ENCODE results near the gene RBM3. TPM values are rescaled to one million over a fixed set of nuclear protein-coding genes. Genes with fewer than 3 reads are reported as not detected.

RBM3 gene

GRCh38 chrX:48617542-48618340 lies 43.5 kb downstream of the RBM3 start:
- 81% methylated on average over 7 of the region's 8 CpGs for WGBS
- H3K4me1 ChIP-seq (ENCODE audit: control insufficient read depth, insufficient read depth, low read depth, low read length), result peaks cover 7% of the 10 kb centered on the region
- peaks cover 0 to 12% of the 10 kb centered on the region in 2 experiments for H3K27me3 ChIP-seq (ENCODE audit: control insufficient read depth in 1 of 2, insufficient read depth in 1 of 2, low read length in 2 of 2)
- no peak overlapping the region for H2AK5ac ChIP-seq (ENCODE audit: low read length, severe bottlenecking)
- no peak overlapping the region for H3K4ac ChIP-seq (ENCODE audit: low read depth in 1 of 2, low read length in 2 of 2)
- H2BK15ac ChIP-seq (ENCODE audit: low read depth, poor library complexity, severe bottlenecking), result no peak overlapping the region
- no peak overlapping the region for H3K23ac ChIP-seq (ENCODE audit: low read length in 2 of 2)
- no peak overlapping the region for H3K18ac ChIP-seq (ENCODE audit: low read depth in 1 of 2, low read length in 2 of 2)
- no peak overlapping the region for H3K4me3 ChIP-seq (ENCODE audit: insufficient read depth in 1 of 2, low read depth in 1 of 2, low read length in 2 of 2)
- DNase-seq, result no peak
- H2AFZ ChIP-seq (ENCODE audit: low read depth, low read length), result no peak overlapping the region
- H3K79me1 ChIP-seq (replicated peaks; ENCODE audit: low read length, poor library complexity, severe bottlenecking), result no peaks in the 10 kb centered on the region
- H2BK120ac ChIP-seq (ENCODE audit: low read depth, low read length), result no peak overlapping the region
- H2BK5ac ChIP-seq (ENCODE audit: low read depth, low read length, poor library complexity, severe bottlenecking), result no peak overlapping the region
- no peak overlapping the region for H3K27ac ChIP-seq (ENCODE audit: low read length, poor library complexity, severe bottlenecking)
- no peak overlapping the region for H3K4me2 ChIP-seq (ENCODE audit: low read length, poor library complexity, severe bottlenecking)
- H4K8ac ChIP-seq (ENCODE audit: low read length), result no peak overlapping the region
- H3K14ac ChIP-seq (ENCODE audit: low read length in 2 of 2), result no peak overlapping the region
- H3K36me3 ChIP-seq (ENCODE audit: control insufficient read depth in 1 of 2, insufficient read depth in 2 of 2, low read depth in 1 of 2, low read length in 2 of 2), result no peaks in the 10 kb centered on the region
- no peak overlapping the region for H4K91ac ChIP-seq (ENCODE audit: low read length)
- H2BK12ac ChIP-seq (ENCODE audit: low read length in 2 of 2), result no peak overlapping the region
- no peak overlapping the region for H3K9ac ChIP-seq (ENCODE audit: low read length)
- no peaks in the 10 kb centered on the region for H3K9me3 ChIP-seq (ENCODE audit: control insufficient read depth, low read length)

- H3K4me2 ChIP-seq (ENCODE audit: low read length, poor library complexity, severe bottlenecking), result no peak overlapping the region
- WGBS, result 80% methylated on average over 1 of the region's 5 CpGs
These were observed 52.4 kb downstream of the RBM3 start for GRCh38 chrX:48626401-48627298.

More at GRCh38 chrX:48626401-48627298, 52.4 kb downstream of the RBM3 start:
- no peaks in the 10 kb centered on the region for H3K79me1 ChIP-seq (replicated peaks; ENCODE audit: low read length, poor library complexity, severe bottlenecking)
- no peaks in the 10 kb centered on the region for H3K27me3 ChIP-seq (ENCODE audit: control insufficient read depth in 1 of 2, insufficient read depth in 1 of 2, low read length in 2 of 2)
- H3K4me3 ChIP-seq (ENCODE audit: insufficient read depth in 1 of 2, low read depth in 1 of 2, low read length in 2 of 2), result no peak overlapping the region
- H4K91ac ChIP-seq (ENCODE audit: low read length), result no peak overlapping the region
- H3K4ac ChIP-seq (ENCODE audit: low read depth in 1 of 2, low read length in 2 of 2), result no peak overlapping the region
- no peak overlapping the region for H3K27ac ChIP-seq (ENCODE audit: low read length, poor library complexity, severe bottlenecking)
- H2BK120ac ChIP-seq (ENCODE audit: low read depth, low read length), result no peak overlapping the region
- no peak overlapping the region for H2BK15ac ChIP-seq (ENCODE audit: low read depth, poor library complexity, severe bottlenecking)
- H2BK5ac ChIP-seq (ENCODE audit: low read depth, low read length, poor library complexity, severe bottlenecking), result no peak overlapping the region
- H3K14ac ChIP-seq (ENCODE audit: low read length in 2 of 2), result no peak overlapping the region
- H4K8ac ChIP-seq (ENCODE audit: low read length), result no peak overlapping the region
- H2BK12ac ChIP-seq (ENCODE audit: low read length in 2 of 2), result no peak overlapping the region
- H3K9me3 ChIP-seq (ENCODE audit: control insufficient read depth, low read length), result no peaks in the 10 kb centered on the region
- DNase-seq, result peak; percentile 24
- H3K36me3 ChIP-seq (ENCODE audit: control insufficient read depth in 1 of 2, insufficient read depth in 2 of 2, low read depth in 1 of 2, low read length in 2 of 2), result no peaks in the 10 kb centered on the region
- H3K9ac ChIP-seq (ENCODE audit: low read length), result no peak overlapping the region
- peaks cover under 1% of the 10 kb centered on the region for H3K4me1 ChIP-seq (ENCODE audit: control insufficient read depth, insufficient read depth, low read depth, low read length)
- H3K18ac ChIP-seq (ENCODE audit: low read depth in 1 of 2, low read length in 2 of 2), result no peak overlapping the region
- H3K23ac ChIP-seq (ENCODE audit: low read length in 2 of 2), result no peak overlapping the region
- no peak overlapping the region for H2AFZ ChIP-seq (ENCODE audit: low read depth, low read length)
- H2AK5ac ChIP-seq (ENCODE audit: low read length, severe bottlenecking), result no peak overlapping the region

Small RNAs within 50 kb of the gene (small RNA-seq; reads per million reads assigned to genes)
- not detected for gene MRPL32P1 (ENCODE audit: low read depth)
